Neural crest cell (in vitro differentiated cells): ENCODE results near the gene PLXNA2. TPM values are rescaled to one million over a fixed set of nuclear protein-coding genes. Genes with fewer than 3 reads are reported as not detected.

Experiments used
- DNase-seq: peaks from one replicate; pipeline ENCODE4 v3.0.0; 2021; ENCODE audit warnings: low read depth, mixed read lengths, low spot score
- H3K27ac Mint-ChIP-seq: one replicate; pipeline ENCODE4 v1.8.0; 2021; ENCODE audit warnings: mild to moderate bottlenecking, mixed read lengths; ENCODE audit not compliant: unreplicated experiment
- H3K27me3 Mint-ChIP-seq: 2 replicates; pipeline ENCODE4 v1.8.0; 2021; ENCODE audit warnings: low read depth, mild to moderate bottlenecking, mixed read lengths
- H3K36me3 Mint-ChIP-seq: 2 replicates; pipeline ENCODE4 v1.8.0; 2021; ENCODE audit warnings: low read depth, mild to moderate bottlenecking, mixed read lengths
- H3K4me1 Mint-ChIP-seq: 2 replicates; pipeline ENCODE4 v1.8.0; 2021; ENCODE audit warnings: mixed read lengths
- H3K4me3 Mint-ChIP-seq: one replicate; pipeline ENCODE4 v1.8.0; 2021; ENCODE audit warnings: mild to moderate bottlenecking, mixed read lengths
- H3K9me3 Mint-ChIP-seq: 2 replicates; pipeline ENCODE4 v1.8.0; 2021; ENCODE audit warnings: mixed read lengths
- CTCF ChIP-seq: fragments of 200-600 bp; sonication (generic); conservative IDR thresholded peaks from 2 replicates; pipeline ENCODE4 v1.5.0; 2021; ENCODE audit warnings: antibody characterized with exemption, mild to moderate bottlenecking
- total RNA-seq: library from RNA; stranded (reverse); gene quantifications from 2 replicates; pipeline ENCODE4 v1.2.1, GENCODE V29; 2021

Gene PLXNA2
- total RNA-seq, 1 donor from 2014 or later = 37.7 TPM

- H3K4me3 Mint-ChIP-seq = peak overlapping the region; percentile 7
- no peak for TF ChIP-seq CTCF
- no peaks in the 10 kb centered on the region for H3K36me3 Mint-ChIP-seq
- H3K4me1 Mint-ChIP-seq = peaks cover 71% of the 10 kb centered on the region
- no peak for DNase-seq
- no peaks in the 10 kb centered on the region for H3K9me3 Mint-ChIP-seq
- no peaks in the 10 kb centered on the region for H3K27me3 Mint-ChIP-seq
- H3K27ac Mint-ChIP-seq = no peak overlapping the region
Observed at GRCh38 chr1:208181364-208181763, 62.8 kb downstream of the PLXNA2 start.

- Mint-ChIP-seq H3K4me1 (peaks cover 73% of the 10 kb centered on the region), H3K27ac (no peak overlapping the region), H3K4me3 (peak overlapping the region; percentile 38), H3K27me3 (no peaks in the 10 kb centered on the region), H3K9me3 (no peaks in the 10 kb centered on the region), H3K36me3 (no peaks in the 10 kb centered on the region)
- no peak for DNase-seq
- TF ChIP-seq CTCF = no peak
Observed at GRCh38 chr1:208180421-208180820, 63.8 kb downstream of the PLXNA2 start.

- Mint-ChIP-seq H3K27me3 (no peaks in the 10 kb centered on the region), H3K9me3 (no peaks in the 10 kb centered on the region), H3K4me3 (peak overlapping the region; percentile 38), H3K36me3 (no peaks in the 10 kb centered on the region), H3K27ac (no peak overlapping the region), H3K4me1 (peaks cover 73% of the 10 kb centered on the region)
- no peak for TF ChIP-seq CTCF
- no peak for DNase-seq
Observed at GRCh38 chr1:208179961-208180409, 64.2 kb downstream of the PLXNA2 start.

GRCh38 chr1:208179263-208179816 lies 64.8 kb downstream of the PLXNA2 start:
- Mint-ChIP-seq H3K4me1 (peaks cover 73% of the 10 kb centered on the region), H3K9me3 (no peaks in the 10 kb centered on the region), H3K27ac (no peak overlapping the region), H3K27me3 (no peaks in the 10 kb centered on the region), H3K36me3 (no peaks in the 10 kb centered on the region), H3K4me3 (no peak overlapping the region)
- no peak for DNase-seq
- TF ChIP-seq CTCF = no peak

- Mint-ChIP-seq H3K9me3 (no peaks in the 10 kb centered on the region), H3K27me3 (no peaks in the 10 kb centered on the region), H3K4me1 (peaks cover 82% of the 10 kb centered on the region), H3K27ac (no peak overlapping the region), H3K36me3 (peaks cover 3% of the 10 kb centered on the region), H3K4me3 (no peak overlapping the region)
- TF ChIP-seq CTCF = no peak
- DNase-seq = no peak
Observed at GRCh38 chr1:208178091-208178529, 66.1 kb downstream of the PLXNA2 start.
